Stimulated activated CD4-positive, alpha-beta T cell treated with anti-CD3 and anti-CD28 coated beads, Interleukin-2, amount 100 ng/mL, for 4 hours (primary cell): ENCODE measurements around the gene THBS3.
"Not testable (repeated sequence)": the region's sequence is repeated elsewhere in the genome, so short reads cannot be mapped to it uniquely, and the experiment has no call there.

Source experiments
- DNase-seq: peaks from one replicate; pipeline ENCODE4 v3.0.0-alpha.2; 2020; ENCODE audit warnings: low read depth

Gene THBS3

GRCh38 chr1:155233502-155233901 lies 25.8 kb upstream of the THBS3 start:
- DNase-seq, result not testable (repeated sequence)

GRCh38 chr1:155232001-155232978 lies 24.6 kb upstream of the THBS3 start:
- not testable (repeated sequence) for DNase-seq

GRCh38 chr1:155231302-155231701 lies 23.6 kb upstream of the THBS3 start:
- DNase-seq, result not testable (repeated sequence)

GRCh38 chr1:155228096-155228427 lies 20.4 kb upstream of the THBS3 start:
- DNase-seq, result no peak

GRCh38 chr1:155227261-155228095 lies 19.8 kb upstream of the THBS3 start:
- DNase-seq, result peak; percentile 97

- DNase-seq, result no peak
Measured at GRCh38 chr1:155226910-155227260, 19.2 kb upstream of the THBS3 start.

GRCh38 chr1:155226188-155226909 lies 18.7 kb upstream of the THBS3 start:
- DNase-seq, result peak; percentile 72

- not testable (repeated sequence) for DNase-seq
Measured at GRCh38 chr1:155225404-155225759, 17.7 kb upstream of the THBS3 start.

GRCh38 chr1:155223047-155223446 lies 15.3 kb upstream of the THBS3 start:
- no peak for DNase-seq

GRCh38 chr1:155220211-155220965 lies 12.7 kb upstream of the THBS3 start:
- not testable (repeated sequence) for DNase-seq

- DNase-seq, result no peak
Measured at GRCh38 chr1:155219592-155220031, 11.9 kb upstream of the THBS3 start.

- DNase-seq, result no peak
Measured at GRCh38 chr1:155218854-155219591, 11.3 kb upstream of the THBS3 start.

- DNase-seq, result not testable (repeated sequence)
Measured at GRCh38 chr1:155214702-155215101, 7.0 kb upstream of the THBS3 start.

GRCh38 chr1:155212051-155212440 lies 4.3 kb upstream of the THBS3 start:
- DNase-seq, result not testable (repeated sequence)

GRCh38 chr1:155211381-155212050 lies 3.8 kb upstream of the THBS3 start:
- not testable (repeated sequence) for DNase-seq

- no peak for DNase-seq
Measured at GRCh38 chr1:155210314-155211104, 2.8 kb upstream of the THBS3 start.

GRCh38 chr1:155209312-155209721 lies 1.6 kb upstream of the THBS3 start:
- no peak for DNase-seq

GRCh38 chr1:155208541-155209311 lies 1.0 kb upstream of the THBS3 start, which contains the start of gene MTX1:
MTX1 (plus strand) TSS chr1:155208695; CDS start chr1:155208805, 110 bp downstream.
- peak; percentile 79 for DNase-seq
